H1 (cell line): ENCODE data around the gene NID1.

Source experiments
- CHD2 ChIP-seq: IDR thresholded peaks from 2 replicates; pipeline ENCODE4 v1.6.1; 2012; ENCODE audit warnings: low read length, improper control_type of control experiment
- CREB1 ChIP-seq: IDR thresholded peaks from 2 replicates; pipeline ENCODE4 v1.6.1; 2012; ENCODE audit warnings: inconsistent platforms
- CTCF ChIP-seq, 3 experiments: IDR thresholded peaks; 1 replicate in 2 of 3; 2 replicates in 1 of 3; pipeline versions ENCODE4 v1.5.1 to v1.6.1; 2011; ENCODE audit warnings: low read length in 3 of 3, mild to moderate bottlenecking in 3 of 3, inconsistent platforms in 2 of 3, low read depth in 1 of 3, moderate library complexity in 1 of 3; ENCODE audit not compliant: insufficient read depth in 1 of 3; ENCODE audit errors: control extremely low read depth in 1 of 3
- EP300 ChIP-seq, 2 experiments: IDR thresholded peaks; 1 replicate in 1 of 2; 2 replicates in 1 of 2; pipeline ENCODE4 v1.6.1; 2011 to 2012; ENCODE audit warnings: low read depth in 2 of 2, low read length in 2 of 2, mild to moderate bottlenecking in 2 of 2, borderline replicate concordance in 1 of 2, inconsistent platforms in 1 of 2, moderate library complexity in 1 of 2
- EZH2 ChIP-seq: fragments of 200-600 bp; sonication (generic); IDR thresholded peaks from 2 replicates; pipeline ENCODE4 v1.7.1; 2012; ENCODE audit warnings: low read depth, mild to moderate bottlenecking, moderate library complexity, low read length, inconsistent platforms; ENCODE audit not compliant: severe bottlenecking
- HDAC2 ChIP-seq, 2 experiments: fragments of 300-600 bp in 1 of 2; sonication (generic) in 1 of 2; IDR thresholded peaks; 2 replicates each; pipeline ENCODE4 v1.6.1; 2011 to 2012; ENCODE audit warnings: low read depth in 2 of 2, low read length in 2 of 2, mild to moderate bottlenecking in 2 of 2, moderate library complexity in 2 of 2, borderline replicate concordance in 1 of 2, inconsistent platforms in 1 of 2
- HDAC6 ChIP-seq: IDR thresholded peaks from one replicate; pipeline ENCODE4 v1.7.1; 2012; ENCODE audit warnings: low read depth, mild to moderate bottlenecking, inconsistent platforms, low read length, moderate library complexity
- KDM1A ChIP-seq: fragments of 200-600, 300-600 bp; sonication (generic); IDR thresholded peaks from 2 replicates; pipeline ENCODE4 v1.7.1; 2016; ENCODE audit warnings: mild to moderate bottlenecking, low read length, borderline replicate concordance
- MAX ChIP-seq: IDR thresholded peaks from 2 replicates; pipeline ENCODE4 v1.6.1; 2012; ENCODE audit warnings: inconsistent platforms
- POLR2A ChIP-seq, 2 experiments: IDR thresholded peaks; 1 replicate in 1 of 2; 2 replicates in 1 of 2; pipeline ENCODE4 v1.6.1; 2011; ENCODE audit warnings: low read depth in 2 of 2, low read length in 2 of 2, mild to moderate bottlenecking in 2 of 2; ENCODE audit errors: control extremely low read depth in 1 of 2
- POLR2AphosphoS5 ChIP-seq: IDR thresholded peaks from 2 replicates; pipeline ENCODE4 v1.6.1; 2011; ENCODE audit warnings: low read depth, low read length
- RXRA ChIP-seq: IDR thresholded peaks from 2 replicates; pipeline ENCODE4 v1.6.1; 2011; ENCODE audit warnings: low read depth, mild to moderate bottlenecking, low read length, moderate library complexity; ENCODE audit not compliant: insufficient read depth
- SP4 ChIP-seq: IDR thresholded peaks from 2 replicates; pipeline ENCODE4 v1.6.1; 2012; ENCODE audit warnings: low read length, inconsistent platforms
- USF2 ChIP-seq: IDR thresholded peaks from 2 replicates; pipeline ENCODE4 v1.6.1; 2011; ENCODE audit warnings: low read length, improper control_type of control experiment

- TF ChIP-seq KDM1A (no peak), POLR2A (IDR thresholded peaks at IDR 0.05; ENCODE audit: control extremely low read depth in 1 of 2, low read depth in 2 of 2, low read length in 2 of 2) (no peak), HDAC6 (no peak), CTCF (IDR thresholded peaks at IDR 0.05; ENCODE audit: control extremely low read depth in 1 of 3, insufficient read depth in 1 of 3, low read depth in 1 of 3, low read length in 3 of 3) (no peak), RXRA (no peak), MAX (no peak), POLR2AphosphoS5 (no peak), EZH2 (no peak), SP4 (no peak), CHD2 (no peak), EP300 (IDR thresholded peaks at IDR 0.05; ENCODE audit: borderline replicate concordance in 1 of 2, low read depth in 2 of 2, low read length in 2 of 2) (no peak), CREB1 (no peak), HDAC2 (IDR thresholded peaks at IDR 0.05; ENCODE audit: borderline replicate concordance in 1 of 2, low read depth in 2 of 2, low read length in 2 of 2) (no peak), USF2 (no peak)
Observed at GRCh38 chr1:236110137-236110536, 45.2 kb upstream of the NID1 start.
